HepG2 (cell line): ENCODE data around the gene BCAS4. TPM values are rescaled to one million over a fixed set of nuclear protein-coding genes. Genes with fewer than 3 reads are reported as not detected.
A peak's percentile ranks its signal among the peaks of the same experiment; 100 is the strongest.

Experiments used
- ATAC-seq: fragments of 200-7000 bp; cut with Tn5 transposase; 3 replicates; pipeline ENCODE4 v1.9.1; 2020; ENCODE audit warnings: mild to moderate bottlenecking, moderate library complexity
- BruUV-seq: library from RNA; stranded (reverse); fragments of 400-500 nt; replicated peaks from 2 replicates; lab custom pipeline; 2021; lab: Mats Ljungman, UMichigan
- CTCF ChIA-PET: fragments of 300-600 bp; formaldehyde crosslinking; extraction: SDS; loops from one replicate; lab custom pipeline; 2021; ENCODE audit warnings: low total read pairs, inconsistent platforms, low intra/inter-chr PET ratio; lab: Yijun Ruan, JAX
- POLR2A ChIA-PET: fragments of 350-600 bp; sonication (Branson Sonifier 250); formaldehyde crosslinking; loops from one replicate; lab custom pipeline; 2020; ENCODE audit warnings: antibody characterized with exemption, inconsistent platforms; lab: Yijun Ruan, JAX
- DNase-seq: peaks from one replicate; pipeline ENCODE4 v3.0.0-alpha.2; 2015; ENCODE audit warnings: low spot score
- FAIRE-seq: peaks from 3 replicates; lab custom pipeline; 2011; peaks lifted over from hg19 to GRCh38; lab: Jason Lieb, UNC
- H2AFZ ChIP-seq: one replicate; pipeline ENCODE4 v1.6.1; 2011; ENCODE audit warnings: low read length, inconsistent platforms
- H3K27ac ChIP-seq: fragments of 300-600 bp; 3 replicates; pipeline ENCODE4 v1.8.0; 2011; ENCODE audit warnings: mixed run types, mild to moderate bottlenecking, mixed read lengths, low read length, inconsistent platforms; ENCODE audit not compliant: insufficient read depth; ENCODE audit errors: extremely low read length
- H3K27me3 ChIP-seq, 2 experiments: fragments of 200-600 bp in 1 of 2; 2 replicates in 1 of 2; 3 replicates in 1 of 2; pipeline versions ENCODE4 v1.6.0 to v1.8.0; 2011; ENCODE audit warnings: low read length in 2 of 2, mild to moderate bottlenecking in 2 of 2, moderate library complexity in 2 of 2, inconsistent platforms in 1 of 2; ENCODE audit not compliant: insufficient read depth in 2 of 2, control insufficient read depth in 1 of 2
- H3K36me3 ChIP-seq, 2 experiments: fragments of 200-600 bp in 1 of 2; replicated peaks in 1 of 2; 2 replicates in 1 of 2; 3 replicates in 1 of 2; pipeline versions ENCODE4 v1.5.1 to v1.8.0; 2011; ENCODE audit warnings: low read length in 2 of 2, inconsistent platforms in 1 of 2; ENCODE audit not compliant: insufficient read depth in 2 of 2, control insufficient read depth in 1 of 2
- H3K4me1 ChIP-seq: 2 replicates; pipeline ENCODE4 v1.5.1; 2012; ENCODE audit warnings: low read length, inconsistent platforms; ENCODE audit not compliant: insufficient read depth
- H3K4me2 ChIP-seq: 2 replicates; pipeline ENCODE4 v1.6.0; 2011; ENCODE audit warnings: low read depth, low read length, inconsistent platforms
- H3K4me3 ChIP-seq, 3 experiments: fragments of 200-600 bp in 1 of 3; sonication (generic), shearing (Covaris generic) in 1 of 3; replicated peaks in 1 of 3; 2 replicates each; pipeline ENCODE4 v1.5.1; 2011 to 2016; ENCODE audit warnings: low read length in 3 of 3, inconsistent platforms in 2 of 3, low read depth in 2 of 3, mild to moderate bottlenecking in 2 of 3, control low read depth in 1 of 3, mixed read lengths in 1 of 3; ENCODE audit not compliant: insufficient read depth in 1 of 3
- H3K79me2 ChIP-seq: one replicate; pipeline ENCODE4 v1.6.1; 2011; ENCODE audit warnings: low read length, inconsistent platforms; ENCODE audit not compliant: insufficient read depth
- H3K9ac ChIP-seq: 2 replicates; pipeline ENCODE4 v1.6.0; 2011; ENCODE audit warnings: mild to moderate bottlenecking, low read depth, low read length, inconsistent platforms; ENCODE audit not compliant: insufficient read depth
- H3K9me3 ChIP-seq: 2 replicates; pipeline ENCODE4 v1.5.1; 2012; ENCODE audit warnings: mild to moderate bottlenecking, low read length
- H4K20me1 ChIP-seq: 2 replicates; pipeline ENCODE4 v1.6.0; 2011; ENCODE audit warnings: inconsistent platforms, mild to moderate bottlenecking, low read length, moderate library complexity; ENCODE audit not compliant: insufficient read depth
- DNMT3B ChIP-seq: conservative IDR thresholded peaks from 2 replicates; pipeline ENCODE4 v1.6.1; 2016; ENCODE audit warnings: missing biosample characterization, control low read depth
- ETV6 ChIP-seq: sonication (generic); formaldehyde crosslinking; conservative IDR thresholded peaks from 2 replicates; pipeline ENCODE4 v1.4.0; 2020; ENCODE audit warnings: missing genetic modification reagents
- FOXK1 ChIP-seq: sonication (generic); formaldehyde crosslinking; IDR thresholded peaks from 2 replicates; pipeline ENCODE4 v1.4.0; 2020; ENCODE audit warnings: low read depth, missing genetic modification reagents, borderline replicate concordance
- GABPA ChIP-seq, 2 experiments: IDR thresholded peaks; 2 replicates each; pipeline ENCODE4 v1.6.1; 2011 to 2016; ENCODE audit warnings: low read depth in 2 of 2, low read length in 1 of 2, missing biosample characterization in 1 of 2, missing genetic modification characterization in 1 of 2
- MAF1 ChIP-seq: sonication (generic); formaldehyde crosslinking; IDR thresholded peaks from 2 replicates; pipeline ENCODE4 v1.5.0; 2020; ENCODE audit warnings: missing genetic modification reagents, borderline replicate concordance
- NCOR1 ChIP-seq: fragments of 200-600 bp; sonication (generic); IDR thresholded peaks from 2 replicates; pipeline ENCODE4 v1.7.0; 2017; ENCODE audit warnings: antibody characterized with exemption, low read length, borderline replicate concordance
- PHB2 ChIP-seq: fragments of 450-650 bp; IDR thresholded peaks from 2 replicates; pipeline ENCODE4 v1.6.1; 2018; ENCODE audit not compliant: partially characterized antibody
- RAD21 ChIP-seq: fragments of 450-650 bp; formaldehyde crosslinking; IDR thresholded peaks from 2 replicates; pipeline ENCODE4 v1.5.0; 2020; ENCODE audit warnings: mild to moderate bottlenecking
- TBL1XR1 ChIP-seq: fragments of 150-350 bp; IDR thresholded peaks from 2 replicates; pipeline ENCODE4 v1.6.1; 2014; ENCODE audit warnings: borderline replicate concordance, low read length; ENCODE audit not compliant: partially characterized antibody
- YY1 ChIP-seq: IDR thresholded peaks from 2 replicates; pipeline ENCODE4 v1.6.1; 2011; ENCODE audit warnings: low read length, low read depth, moderate library complexity, mild to moderate bottlenecking; ENCODE audit not compliant: insufficient read depth, insufficient replicate concordance
- ZNF512B ChIP-seq: sonication (generic); formaldehyde crosslinking; IDR thresholded peaks from 2 replicates; pipeline ENCODE4 v1.5.1; 2020; ENCODE audit warnings: missing genetic modification reagents, mild to moderate bottlenecking, borderline replicate concordance
- ZNF615 ChIP-seq: sonication (generic); formaldehyde crosslinking; IDR thresholded peaks from 2 replicates; pipeline ENCODE4 v1.5.0; 2020; ENCODE audit warnings: mild to moderate bottlenecking, missing genetic modification reagents, borderline replicate concordance
- ZNF841 ChIP-seq: sonication (generic); formaldehyde crosslinking; IDR thresholded peaks from 2 replicates; pipeline ENCODE4 v1.8.1; 2023; ENCODE audit warnings: missing genetic modification reagents, borderline replicate concordance
- ZNF850 ChIP-seq: sonication (generic); formaldehyde crosslinking; conservative IDR thresholded peaks from 2 replicates; pipeline ENCODE4 v1.9.0; 2021; ENCODE audit warnings: mild to moderate bottlenecking, missing genetic modification reagents
- WGBS: methylation state at CpG from one replicate; pipeline ENCODE4 v1.1.6; 2017; ENCODE audit warnings: low lambda C conversion rate; 5-methylcytosine and 5-hydroxymethylcytosine counted together
- in situ Hi-C: cut with HindIII; loops from 2 replicates; pipeline ENCODE4 v1.10.0; 2017; ENCODE audit warnings: low pct_unique_long_range_greater_than_20kb; ENCODE audit not compliant: extremely low pct_ligation_motif_present
- intact Hi-C: fragments of 100-400 bp; cut with micrococcal nuclease; formaldehyde crosslinking; loops from one replicate; pipeline ENCODE4 v1.10.0; 2022; ENCODE audit not compliant: unreplicated experiment
- polyA plus RNA-seq, 8 experiments: library from polyadenylated mRNA; depleted of rRNA in 3 of 8; stranded (reverse) in 7 of 8; unstranded in 1 of 8; fragments of >200 nt; fragmentation: Illumina TruSeq in 4 of 8; extraction: Trizol in 4 of 8; gene quantifications; 2 replicates each; pipeline versions ENCODE4 v1.2.1 to v1.2.3, GENCODE V29; 2011 to 2016; ENCODE audit warnings: low read depth in 4 of 8, missing spikeins in 1 of 8, mixed read lengths in 1 of 8; ENCODE audit not compliant: insufficient read depth in 1 of 8
- total RNA-seq, 5 experiments: library from RNA; depleted of rRNA; stranded (reverse); fragments of >200 nt; fragmentation: Illumina TruSeq; extraction: Trizol; gene quantifications; 2 replicates each; pipeline ENCODE4 v1.2.3, GENCODE V29; 2016; ENCODE audit warnings: low read depth in 1 of 5
- TF ChIP-seq, protein P1 (sequence below): sonication (generic); formaldehyde crosslinking; conservative IDR thresholded peaks from 2 replicates; pipeline ENCODE4 v1.4.0; 2020; ENCODE audit warnings: missing genetic modification reagents

Gene BCAS4
- total and polyA plus RNA-seq, 2 of the 13 experiments (the other 11 are each of a cell fraction or from before 2014, with no cell fraction given): 7.2 to 8.0 TPM

DNA sequence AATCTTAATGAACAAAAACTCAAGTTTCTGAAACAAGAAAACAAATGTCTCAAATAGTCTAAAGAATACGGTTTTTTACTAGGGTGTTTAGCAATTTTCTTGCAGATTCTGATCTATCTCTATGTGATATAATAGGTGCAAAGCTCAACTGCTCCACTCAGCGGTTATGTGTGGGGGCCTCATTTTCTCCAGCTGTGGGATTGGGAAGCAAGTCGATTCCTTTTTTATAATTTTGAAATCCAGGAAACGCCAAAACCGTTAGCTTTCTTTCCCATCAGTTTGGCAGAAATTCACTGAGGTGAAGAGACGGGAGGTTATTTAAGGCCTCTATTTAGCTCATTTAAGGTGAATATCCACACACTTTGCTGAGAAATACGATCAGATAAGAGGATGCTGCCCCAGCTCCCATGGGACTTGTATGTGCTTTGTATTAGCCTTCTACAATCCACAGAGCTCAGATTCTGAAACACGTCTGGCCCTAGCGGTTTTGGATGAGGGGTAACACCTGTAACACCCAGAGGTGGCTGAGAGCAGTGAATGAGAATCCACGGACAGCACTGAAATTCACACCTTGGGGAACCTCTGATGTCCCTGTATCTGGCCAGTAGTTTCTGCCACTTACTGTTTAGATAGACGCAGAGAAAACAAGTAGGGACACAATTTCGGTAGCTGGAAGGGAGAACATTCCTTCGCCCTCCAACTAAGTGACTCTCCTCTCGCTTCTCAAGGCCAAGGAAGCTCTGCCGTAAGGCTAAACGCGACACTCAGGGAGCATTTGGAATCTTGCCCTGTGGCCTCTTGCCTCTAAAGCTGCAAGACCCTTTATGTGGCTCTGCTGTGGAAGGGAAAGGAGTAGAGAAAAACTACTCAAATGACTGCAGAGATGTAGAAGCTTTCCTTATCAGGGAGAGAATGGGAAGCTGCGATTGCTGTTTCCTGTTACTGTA lies 6.5 kb upstream of the BCAS4 start (continued):
- TF ChIP-seq ZNF512B (CRISPR knock-in tag): 0 out of 2 replicates have a peak, but pooled peaks have one; percentile 45
- TF ChIP-seq GABPA (IDR thresholded peaks at IDR 0.05; ENCODE audit: low read depth, low read length): no peak
- 0 out of 2 replicates have a peak, but pooled peaks have one; percentile 12 for TF ChIP-seq GABPA (CRISPR knock-in tag; IDR thresholded peaks at IDR 0.05; ENCODE audit: low read depth)
- no peak for TF ChIP-seq YY1

DNA sequence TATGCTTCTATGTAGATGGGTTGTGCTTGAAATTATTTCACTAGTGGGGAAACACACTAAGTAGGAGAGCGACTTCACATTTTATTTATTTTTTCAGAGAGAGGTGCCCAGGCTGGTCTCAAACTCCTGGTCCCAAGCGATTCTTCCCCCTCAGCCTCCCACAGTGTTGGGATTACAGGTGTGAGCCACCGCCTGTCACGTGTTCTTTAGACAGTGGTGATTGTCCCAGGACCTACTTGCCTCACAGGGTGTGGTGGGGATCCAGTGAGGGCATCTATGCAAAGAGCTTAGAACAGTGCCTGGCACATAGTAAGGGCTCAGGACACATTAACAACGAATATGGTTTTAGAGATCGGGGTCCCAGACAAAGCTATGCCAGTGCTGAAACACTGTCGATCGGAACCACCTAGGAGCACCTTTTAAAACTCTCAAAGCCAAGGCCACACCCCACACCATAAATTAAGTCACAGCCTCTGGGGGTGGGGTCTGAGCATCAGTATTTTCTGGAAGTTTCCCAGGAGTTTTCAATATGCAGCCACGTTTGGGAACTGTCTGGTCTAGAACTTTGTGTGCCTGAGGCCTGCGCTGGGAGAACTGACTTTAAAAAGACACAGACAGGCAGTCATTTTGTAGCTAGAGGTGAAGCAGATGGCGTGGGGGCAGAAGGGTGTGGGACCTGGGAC lies 4.8 kb upstream of the BCAS4 start:
- H3K9me3 ChIP-seq: no peaks in the 10 kb centered on the region
- H3K4me2 ChIP-seq: peak overlapping the region; percentile 74
- ChIA-PET CTCF (interaction anchor here (1.5 to 1.8 kb wide), 3 partner anchors 28 to 164 kb away, joined by 3 to 15 read pairs (median 4); no protein-coding TSS in a partner anchor), POLR2A (interaction anchor here (0.6 to 4.2 kb wide), 21 partner anchors 8 to 618 kb away, joined by 3 to 26 read pairs (median 4); partner anchors contain the start of genes ADNP, DPM1, MOCS3 and PARD6B)
- intact Hi-C loops: loop anchor here (1.0 to 5.0 kb wide), 3 partner anchors 127 to 517 kb away; no protein-coding TSS in a partner anchor
- H3K36me3 ChIP-seq: no peaks in the 10 kb centered on the region
- H4K20me1 ChIP-seq: no peaks in the 10 kb centered on the region
- 66% methylated on average over 11 of the region's 11 CpGs for WGBS
- no peaks in the 10 kb centered on the region for H3K27me3 ChIP-seq
- H3K4me3 ChIP-seq: peak overlapping the region in 1 of 3 experiments; percentile 69; a peak in 1 of 6 replicates
- no peaks in the 10 kb centered on the region for H3K79me2 ChIP-seq
- no peak overlapping the region for H3K27ac ChIP-seq
- peak overlapping the region; percentile 49; the same call in 1 of the 2 replicates for H3K9ac ChIP-seq
- in situ Hi-C loops: loop anchor here (10.0 to 25.0 kb wide), 2 partner anchors 145 to 522 kb away; partner anchors contain the start of gene ADNP
- ATAC-seq (peak; percentile 0; the same call in 1 of the 3 replicates), FAIRE-seq (no peak), DNase-seq (no peak)
- BruUV-seq: no TSS peak
- H2AFZ ChIP-seq: no peak overlapping the region
- H3K4me1 ChIP-seq: peaks cover 56% of the 10 kb centered on the region
- TF ChIP-seq PHB2 (no peak), ZNF841 (CRISPR knock-in tag) (no peak), NCOR1 (no peak), TBL1XR1 (no peak), ZNF615 (CRISPR knock-in tag) (0 out of 2 replicates have a peak, but pooled peaks have one; percentile 81), FOXK1 (CRISPR knock-in tag) (no peak), ZNF850 (no peak), MAF1 (CRISPR knock-in tag) (no peak), DNMT3B (CRISPR knock-in tag) (no peak), ETV6 (no peak), RAD21 (CRISPR knock-in tag) (no peak)
- TF ChIP-seq, protein P1, sequence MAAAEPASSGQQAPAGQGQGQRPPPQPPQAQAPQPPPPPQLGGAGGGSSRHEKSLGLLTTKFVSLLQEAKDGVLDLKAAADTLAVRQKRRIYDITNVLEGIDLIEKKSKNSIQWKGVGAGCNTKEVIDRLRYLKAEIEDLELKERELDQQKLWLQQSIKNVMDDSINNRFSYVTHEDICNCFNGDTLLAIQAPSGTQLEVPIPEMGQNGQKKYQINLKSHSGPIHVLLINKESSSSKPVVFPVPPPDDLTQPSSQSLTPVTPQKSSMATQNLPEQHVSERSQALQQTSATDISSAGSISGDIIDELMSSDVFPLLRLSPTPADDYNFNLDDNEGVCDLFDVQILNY (CRISPR knock-in tag): no peak
